Smooth muscle cell (in vitro differentiated cells): ENCODE data around the gene HSD17B10. TPM values are rescaled to one million over a fixed set of nuclear protein-coding genes. Genes with fewer than 3 reads are reported as not detected.

ENCODE experiments used
- DNase-seq: peaks from one replicate; lab custom pipeline; 2025; ENCODE audit not compliant: unreplicated experiment; lab: John Stamatoyannopoulos, UW
- H2AFZ ChIP-seq: fragments of 200-600 bp; sonication (generic); 2 replicates; pipeline ENCODE4 v1.6.0; 2016; ENCODE audit warnings: antibody characterized with exemption, low read depth, mild to moderate bottlenecking
- H3F3A ChIP-seq: fragments of 200-600 bp; sonication (generic); 2 replicates; pipeline ENCODE4 v1.6.0; 2017; ENCODE audit warnings: antibody characterized with exemption, low read depth
- H3K27ac ChIP-seq: fragments of 200-600 bp; sonication (generic); 2 replicates; pipeline ENCODE4 v1.5.1; 2016; ENCODE audit warnings: low read depth, mild to moderate bottlenecking
- H3K27me3 ChIP-seq: fragments of 200-600 bp; sonication (generic); 2 replicates; pipeline ENCODE4 v1.6.1; 2016; ENCODE audit warnings: low read depth, mild to moderate bottlenecking
- H3K36me3 ChIP-seq: fragments of 200-600 bp; sonication (generic); 2 replicates; pipeline ENCODE4 v1.5.1; 2016; ENCODE audit warnings: low read depth
- H3K4me1 ChIP-seq: fragments of 200-600 bp; sonication (generic); 2 replicates; pipeline ENCODE4 v1.5.1; 2016; ENCODE audit warnings: low read depth
- H3K4me2 ChIP-seq: fragments of 200-600 bp; sonication (generic); 2 replicates; pipeline ENCODE4 v1.6.0; 2016; ENCODE audit warnings: mild to moderate bottlenecking
- H3K4me3 ChIP-seq: fragments of 200-600 bp; sonication (generic); 2 replicates; pipeline ENCODE4 v1.5.1; 2016; ENCODE audit warnings: mild to moderate bottlenecking
- H3K79me2 ChIP-seq: fragments of 200-600 bp; sonication (generic); 2 replicates; pipeline ENCODE4 v1.6.0; 2016; ENCODE audit warnings: low read depth, mild to moderate bottlenecking
- H3K9ac ChIP-seq: fragments of 200-600 bp; sonication (generic); 2 replicates; pipeline ENCODE4 v1.6.0; 2016; ENCODE audit warnings: low read depth
- H3K9me3 ChIP-seq: fragments of 200-600 bp; sonication (generic); replicated peaks from 2 replicates; pipeline ENCODE4 v1.5.1; 2016; ENCODE audit warnings: low read depth
- H4K20me1 ChIP-seq: fragments of 200-600 bp; sonication (generic); 2 replicates; pipeline ENCODE4 v1.6.0; 2016; ENCODE audit warnings: low read depth
- CTCF ChIP-seq: fragments of 200-600 bp; sonication (generic); IDR thresholded peaks from 2 replicates; pipeline ENCODE4 v1.5.1; 2017; ENCODE audit warnings: borderline replicate concordance, mild to moderate bottlenecking, antibody characterized with exemption; ENCODE audit not compliant: insufficient read depth, poor library complexity, severe bottlenecking
- WGBS: methylation state at CpG from one replicate; pipeline ENCODE4 v1.1.7; 2016; ENCODE audit warnings: low lambda C conversion rate; 5-methylcytosine and 5-hydroxymethylcytosine counted together
- polyA plus RNA-seq: library from polyadenylated mRNA; unstranded; fragments of >200 nt; fragmentation: Nextera tagmentation; extraction: Ambion mirVana; gene quantifications from 2 replicates; pipeline ENCODE4 v1.2.1, GENCODE V29; 2016
- total RNA-seq: library from RNA; depleted of rRNA; stranded (reverse); fragments of >200 nt; gene quantifications from 2 replicates; pipeline ENCODE4 v1.2.3, GENCODE V29; 2014

The HSD17B10 gene
- 42.4 and 48.6 TPM in 2 replicates for total RNA-seq
- 90.0 and 92.2 TPM in 2 replicates for polyA plus RNA-seq

- peak; percentile 28 for DNase-seq
- no peak for TF ChIP-seq CTCF
- peak within 1 kb of the TSS; percentile 83 for H2AFZ ChIP-seq
These were observed at the start of gene HSD17B10 for GRCh38 chrX:53433651-53434639. Gene HSD17B10, minus strand, starts transcription at chrX:53434370. Its CDS starts 25 bp downstream, at chrX:53434345.

GRCh38 chrX:53483416-53483815, 49.2 kb upstream of the HSD17B10 start:
- Histone ChIP-seq H3K4me1 (no peaks in the 10 kb centered on the region), H3K36me3 (no peaks in the 10 kb centered on the region), H3K9me3 (no peaks in the 10 kb centered on the region), H3K27me3 (no peaks in the 10 kb centered on the region), H3K27ac (no peak overlapping the region), H3K4me2 (no peak overlapping the region), H4K20me1 (no peaks in the 10 kb centered on the region), H3K4me3 (no peak overlapping the region), H3K9ac (no peak overlapping the region), H3F3A (no peaks in the 10 kb centered on the region), H2AFZ (no peak overlapping the region), H3K79me2 (no peaks in the 10 kb centered on the region)
- 67% methylated on average over 2 of the region's 2 CpGs for WGBS
- DNase-seq = no peak
- no peak for TF ChIP-seq CTCF

More at GRCh38 chrX:53433651-53434639, at the start of gene HSD17B10:
- Histone ChIP-seq H3K4me2 (peak within 1 kb of the TSS; percentile 87), H3K9ac (peak within 1 kb of the TSS; percentile 75), H3K27me3 (no peaks in the 10 kb centered on the region), H3F3A (no peaks in the 10 kb centered on the region), H3K9me3 (no peaks in the 10 kb centered on the region), H4K20me1 (no peaks in the 10 kb centered on the region), H3K4me3 (peak within 1 kb of the TSS; percentile 64), H3K4me1 (no peaks in the 10 kb centered on the region), H3K27ac (no peak within 1 kb of the TSS), H3K36me3 (no peaks in the 10 kb centered on the region), H3K79me2 (no peaks in the 10 kb centered on the region)
- WGBS = 42% methylated on average over 61 of the region's 61 CpGs

DNA sequence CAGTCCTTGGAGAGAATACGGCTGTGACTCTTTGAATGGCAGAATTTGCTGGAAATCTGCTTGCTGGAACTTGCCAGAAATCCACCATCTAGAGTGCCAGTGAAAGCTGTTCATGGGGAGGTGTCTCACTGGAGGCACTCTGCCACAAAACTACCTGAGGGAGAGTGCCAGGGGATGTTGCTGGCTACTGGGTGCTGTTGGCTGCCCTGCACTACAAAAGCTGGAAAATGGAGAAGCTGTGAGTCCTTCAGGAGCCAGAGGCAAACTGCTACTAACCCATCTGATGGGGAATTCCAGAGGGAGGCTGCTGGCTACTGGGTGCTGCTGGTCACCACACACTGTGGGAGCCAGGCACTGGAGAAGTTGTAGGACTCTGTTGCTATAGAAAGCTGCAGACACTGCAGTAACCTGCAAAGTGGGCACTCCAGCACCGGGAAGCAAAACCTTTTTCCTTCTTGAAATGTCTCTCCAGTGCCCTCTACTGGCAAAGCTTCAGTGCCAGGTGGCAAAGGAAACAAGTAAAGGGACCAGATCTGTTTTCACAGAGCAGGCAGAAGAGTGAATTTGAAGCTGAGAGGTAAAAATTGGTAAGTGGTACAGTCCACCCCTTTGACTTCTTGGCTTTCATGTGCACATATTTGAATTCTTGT, 47.8 kb upstream of the HSD17B10 start:
- Histone ChIP-seq H3K4me1 (no peaks in the 10 kb centered on the region), H3K36me3 (no peaks in the 10 kb centered on the region), H3K27me3 (no peaks in the 10 kb centered on the region), H4K20me1 (no peaks in the 10 kb centered on the region), H3K79me2 (no peaks in the 10 kb centered on the region), H3K9me3 (no peaks in the 10 kb centered on the region), H3K9ac (no peak overlapping the region), H3K27ac (no peak overlapping the region), H3K4me2 (no peak overlapping the region), H3F3A (no peaks in the 10 kb centered on the region), H2AFZ (no peak overlapping the region), H3K4me3 (no peak overlapping the region)
- 41% methylated on average over 2 of the region's 2 CpGs for WGBS
- no peak for DNase-seq
- TF ChIP-seq CTCF = peak; percentile 43
